ENCODE results near the gene STAC3. TPM values are rescaled to one million over a fixed set of nuclear protein-coding genes. Genes with fewer than 3 reads are reported as not detected.

STAC3 gene
- total and polyA plus RNA-seq, 2 of the 13 experiments (the other 11 are each of a cell fraction or from before 2014, with no cell fraction given) = 0.18 to 0.22 TPM

- TF ChIP-seq ZNF687 (CRISPR knock-in tag; IDR thresholded peaks at IDR 0.05) (peak; percentile 64), THAP11 (CRISPR knock-in tag; IDR thresholded peaks at IDR 0.05) (peak; percentile 35; the same call in 1 of the 2 replicates), ZNF841 (CRISPR knock-in tag; IDR thresholded peaks at IDR 0.05; ENCODE audit: borderline replicate concordance) (no peak), RBFOX2 (IDR thresholded peaks at IDR 0.05; ENCODE audit: low read depth, low read length) (0 out of 2 replicates have a peak, but pooled peaks have one; percentile 45), FOSL1 (CRISPR knock-in tag; IDR thresholded peaks at IDR 0.05; ENCODE audit: borderline replicate concordance) (peak; percentile 86), NR2F1 (CRISPR knock-in tag; IDR thresholded peaks at IDR 0.05) (no peak), ZNF770 (CRISPR knock-in tag; IDR thresholded peaks at IDR 0.05) (no peak), ZBTB14 (CRISPR knock-in tag; IDR thresholded peaks at IDR 0.05) (no peak), MYNN (CRISPR knock-in tag; IDR thresholded peaks at IDR 0.05; ENCODE audit: low read depth) (no peak), CREB1 (IDR thresholded peaks at IDR 0.05) (peak; percentile 72), CREB1 (CRISPR knock-in tag; IDR thresholded peaks at IDR 0.05) (peak; percentile 9; the same call in 1 of the 2 replicates), RCOR2 (CRISPR knock-in tag; IDR thresholded peaks at IDR 0.05) (no peak), CBX2 (IDR thresholded peaks at IDR 0.05; ENCODE audit: low read depth, low read length) (no peak), CBX2 (CRISPR knock-in tag; IDR thresholded peaks at IDR 0.05; ENCODE audit: low read depth) (no peak)
- TF ChIP-seq, protein P1, sequence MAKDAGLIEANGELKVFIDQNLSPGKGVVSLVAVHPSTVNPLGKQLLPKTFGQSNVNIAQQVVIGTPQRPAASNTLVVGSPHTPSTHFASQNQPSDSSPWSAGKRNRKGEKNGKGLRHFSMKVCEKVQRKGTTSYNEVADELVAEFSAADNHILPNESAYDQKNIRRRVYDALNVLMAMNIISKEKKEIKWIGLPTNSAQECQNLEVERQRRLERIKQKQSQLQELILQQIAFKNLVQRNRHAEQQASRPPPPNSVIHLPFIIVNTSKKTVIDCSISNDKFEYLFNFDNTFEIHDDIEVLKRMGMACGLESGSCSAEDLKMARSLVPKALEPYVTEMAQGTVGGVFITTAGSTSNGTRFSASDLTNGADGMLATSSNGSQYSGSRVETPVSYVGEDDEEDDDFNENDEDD (CRISPR knock-in tag; IDR thresholded peaks at IDR 0.05; ENCODE audit: borderline replicate concordance) = no peak
- TF ChIP-seq, protein P2, sequence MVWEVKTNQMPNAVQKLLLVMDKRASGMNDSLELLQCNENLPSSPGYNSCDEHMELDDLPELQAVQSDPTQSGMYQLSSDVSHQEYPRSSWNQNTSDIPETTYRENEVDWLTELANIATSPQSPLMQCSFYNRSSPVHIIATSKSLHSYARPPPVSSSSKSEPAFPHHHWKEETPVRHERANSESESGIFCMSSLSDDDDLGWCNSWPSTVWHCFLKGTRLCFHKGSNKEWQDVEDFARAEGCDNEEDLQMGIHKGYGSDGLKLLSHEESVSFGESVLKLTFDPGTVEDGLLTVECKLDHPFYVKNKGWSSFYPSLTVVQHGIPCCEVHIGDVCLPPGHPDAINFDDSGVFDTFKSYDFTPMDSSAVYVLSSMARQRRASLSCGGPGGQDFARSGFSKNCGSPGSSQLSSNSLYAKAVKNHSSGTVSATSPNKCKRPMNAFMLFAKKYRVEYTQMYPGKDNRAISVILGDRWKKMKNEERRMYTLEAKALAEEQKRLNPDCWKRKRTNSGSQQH (CRISPR knock-in tag; IDR thresholded peaks at IDR 0.05; ENCODE audit: low read depth) = no peak
- TF ChIP-seq, protein P3, sequence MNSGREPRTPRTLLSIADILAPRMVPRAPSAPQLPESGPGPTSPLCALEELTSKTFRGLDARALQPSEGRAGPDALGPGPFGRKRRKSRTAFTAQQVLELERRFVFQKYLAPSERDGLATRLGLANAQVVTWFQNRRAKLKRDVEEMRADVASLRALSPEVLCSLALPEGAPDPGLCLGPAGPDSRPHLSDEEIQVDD (CRISPR knock-in tag; IDR thresholded peaks at IDR 0.05; ENCODE audit: borderline replicate concordance) = no peak
These were observed 29.4 kb upstream of the STAC3 start (continued) for GRCh38 chr12:57280211-57281062.
